Dedifferentiated amniotic fluid mesenchymal stem cell (primary cell): Measurements from ENCODE around the gene NEGR1.

Source experiments
- DNase-seq: peaks from one replicate; pipeline ENCODE4 v3.0.0-alpha.2; 2016; ENCODE audit errors: extremely low spot score

NEGR1 gene

GRCh38 chr1:71695084-71695483 is 587.3 kb downstream of the NEGR1 start:
- no peak for DNase-seq

DNA sequence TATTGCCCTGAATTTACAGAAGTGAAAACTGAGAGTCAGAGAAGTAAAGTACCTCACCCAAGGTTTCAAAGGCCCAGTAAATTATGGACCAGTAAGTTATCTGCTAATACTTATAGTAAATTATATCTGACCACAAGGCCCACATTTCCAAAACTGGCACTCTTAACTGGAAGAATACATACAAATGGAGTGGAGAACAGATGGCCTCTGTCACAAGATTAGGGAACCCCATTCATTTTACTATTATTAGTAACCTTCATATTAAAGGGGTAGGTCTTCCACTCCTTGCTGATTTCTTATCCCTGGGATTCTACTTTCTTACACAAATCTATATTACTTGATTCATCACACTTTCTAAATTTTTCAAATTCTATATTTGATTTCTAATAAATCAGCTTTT is 588.8 kb downstream of the NEGR1 start:
- no peak for DNase-seq

- no peak for DNase-seq
Observed at GRCh38 chr1:71689635-71690034, 592.7 kb downstream of the NEGR1 start.

- no peak for DNase-seq
Observed at GRCh38 chr1:71687376-71687775, 595.0 kb downstream of the NEGR1 start.

DNA sequence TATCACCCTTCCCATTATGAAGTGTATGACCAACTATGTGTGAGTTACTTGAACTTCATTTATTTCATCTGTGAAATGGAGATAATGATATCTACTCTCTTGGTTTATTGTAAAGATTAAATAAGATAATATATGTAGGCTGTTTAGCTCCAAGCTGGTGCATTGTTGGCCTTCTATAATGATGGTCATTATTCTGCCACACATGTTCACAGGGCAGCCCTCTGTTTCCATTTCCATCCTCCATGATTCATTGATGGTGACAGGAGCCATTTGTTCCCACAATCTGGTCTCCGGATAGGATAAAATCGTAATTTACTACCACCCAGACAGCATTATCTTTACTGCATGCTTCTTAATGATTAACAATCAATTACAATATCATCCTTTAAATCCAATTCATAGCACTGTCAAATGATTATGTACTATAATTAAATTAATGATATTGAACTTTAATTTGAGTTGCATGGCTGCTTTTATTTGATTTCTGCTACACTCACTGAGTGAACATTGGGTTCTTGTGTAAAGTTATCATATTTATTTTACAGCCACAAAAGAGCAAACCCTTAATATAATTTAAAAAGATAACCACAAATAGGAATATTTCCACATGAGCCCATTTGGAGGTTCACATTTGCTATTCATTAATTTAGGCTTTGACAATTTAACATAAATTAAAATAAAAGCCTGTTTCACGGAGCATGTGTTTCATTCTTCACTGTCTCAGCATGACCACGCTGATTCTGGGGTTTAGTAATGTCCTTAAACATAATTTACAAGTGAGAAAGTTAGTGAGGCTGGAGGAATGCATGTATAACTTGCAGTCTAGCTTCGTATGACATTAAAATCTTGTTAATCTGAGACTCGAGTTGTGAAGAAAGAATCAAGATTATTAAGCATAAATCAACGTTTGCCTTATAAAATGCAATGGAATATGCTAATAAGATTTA is 605.1 kb downstream of the NEGR1 start:
- no peak for DNase-seq

DNA sequence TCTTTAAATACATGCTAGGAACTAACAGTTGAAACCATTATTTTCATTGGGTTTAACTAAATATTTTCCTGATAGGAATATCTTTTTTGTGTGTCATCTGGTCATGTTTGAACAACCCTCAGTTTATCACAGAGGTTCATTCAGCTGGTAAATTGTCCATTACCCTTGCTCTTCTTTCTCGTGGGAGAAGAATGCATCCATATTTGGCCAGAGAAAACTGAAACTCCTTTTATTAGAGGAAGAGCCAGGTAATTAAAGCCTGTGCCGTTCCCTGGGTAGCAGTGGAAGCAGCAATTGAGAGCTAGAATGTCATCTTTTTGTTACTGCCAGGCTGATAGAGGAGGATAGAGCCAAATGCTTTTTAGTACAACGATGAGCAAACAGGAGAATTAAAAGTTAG is 614.3 kb downstream of the NEGR1 start:
- no peak for DNase-seq

GRCh38 chr1:71667216-71667615 is 615.1 kb downstream of the NEGR1 start:
- peak; percentile 73 for DNase-seq

GRCh38 chr1:71666609-71667008 is 615.7 kb downstream of the NEGR1 start:
- peak; percentile 63 for DNase-seq

GRCh38 chr1:71660411-71660810 is 621.9 kb downstream of the NEGR1 start:
- peak; percentile 83 for DNase-seq

DNA sequence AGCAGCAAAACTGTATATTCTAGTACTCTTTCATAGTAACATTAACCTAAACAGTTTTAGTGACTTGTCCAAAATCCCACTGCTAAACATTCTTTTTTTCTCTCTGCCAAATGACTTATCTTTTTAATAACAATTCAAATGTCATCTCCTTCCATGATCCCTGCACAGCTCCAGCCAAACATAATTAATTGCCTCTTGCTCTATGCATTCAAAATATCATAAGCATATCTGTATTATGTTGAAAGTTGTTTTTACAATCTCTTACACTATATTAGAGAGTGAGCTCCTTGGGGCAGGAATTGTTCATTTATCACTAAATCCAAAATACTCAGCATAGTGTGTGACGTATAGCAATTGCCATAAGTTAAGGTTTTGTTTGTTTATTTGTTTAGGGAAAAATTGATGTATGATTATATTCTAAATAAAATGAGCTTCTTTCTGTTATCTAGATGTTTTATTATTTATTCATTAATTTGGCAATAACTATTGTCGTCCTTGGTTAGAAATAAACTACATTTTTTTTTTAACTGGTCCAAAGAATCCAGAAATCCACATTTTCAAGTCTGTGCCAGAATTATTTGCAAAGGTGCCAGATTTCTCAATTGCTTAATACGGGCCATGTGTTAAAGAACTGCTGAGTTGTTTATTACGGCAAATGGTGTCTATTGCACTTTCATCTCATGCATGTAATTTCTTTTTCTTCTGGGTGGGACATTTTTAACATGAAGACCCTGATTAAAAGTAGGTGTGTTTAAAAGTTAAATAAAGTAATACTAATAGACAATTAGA is 624.3 kb downstream of the NEGR1 start:
- DNase-seq: no peak

- no peak for DNase-seq
Observed at GRCh38 chr1:71656902-71657301, 625.4 kb downstream of the NEGR1 start.

- DNase-seq: no peak
Observed at GRCh38 chr1:71655604-71656003, 626.7 kb downstream of the NEGR1 start.

GRCh38 chr1:71653952-71654351 is 628.4 kb downstream of the NEGR1 start:
- DNase-seq: no peak

- DNase-seq: peak; percentile 25
Observed at GRCh38 chr1:71651214-71651613, 631.1 kb downstream of the NEGR1 start.

DNA sequence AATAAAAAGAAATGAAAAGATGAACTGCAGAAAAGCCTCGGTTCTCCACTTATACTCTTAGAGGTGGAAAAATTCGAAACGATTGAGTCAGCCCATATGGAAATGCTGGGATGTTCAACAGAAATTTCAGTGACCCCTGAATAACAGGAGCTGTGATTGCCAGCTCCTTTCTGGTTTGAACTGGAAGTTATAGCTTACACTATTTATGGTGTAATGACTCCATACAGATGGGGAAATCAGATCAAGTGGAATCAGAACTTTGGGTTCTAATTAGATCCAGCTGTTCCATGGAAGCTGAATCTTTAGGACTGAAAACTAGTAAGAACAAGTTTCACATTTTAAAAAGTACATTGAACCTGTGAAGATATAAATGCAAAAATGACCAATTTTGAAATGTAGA is 632.2 kb downstream of the NEGR1 start:
- DNase-seq: peak; percentile 80

GRCh38 chr1:71649608-71650007 is 632.7 kb downstream of the NEGR1 start:
- no peak for DNase-seq

DNA sequence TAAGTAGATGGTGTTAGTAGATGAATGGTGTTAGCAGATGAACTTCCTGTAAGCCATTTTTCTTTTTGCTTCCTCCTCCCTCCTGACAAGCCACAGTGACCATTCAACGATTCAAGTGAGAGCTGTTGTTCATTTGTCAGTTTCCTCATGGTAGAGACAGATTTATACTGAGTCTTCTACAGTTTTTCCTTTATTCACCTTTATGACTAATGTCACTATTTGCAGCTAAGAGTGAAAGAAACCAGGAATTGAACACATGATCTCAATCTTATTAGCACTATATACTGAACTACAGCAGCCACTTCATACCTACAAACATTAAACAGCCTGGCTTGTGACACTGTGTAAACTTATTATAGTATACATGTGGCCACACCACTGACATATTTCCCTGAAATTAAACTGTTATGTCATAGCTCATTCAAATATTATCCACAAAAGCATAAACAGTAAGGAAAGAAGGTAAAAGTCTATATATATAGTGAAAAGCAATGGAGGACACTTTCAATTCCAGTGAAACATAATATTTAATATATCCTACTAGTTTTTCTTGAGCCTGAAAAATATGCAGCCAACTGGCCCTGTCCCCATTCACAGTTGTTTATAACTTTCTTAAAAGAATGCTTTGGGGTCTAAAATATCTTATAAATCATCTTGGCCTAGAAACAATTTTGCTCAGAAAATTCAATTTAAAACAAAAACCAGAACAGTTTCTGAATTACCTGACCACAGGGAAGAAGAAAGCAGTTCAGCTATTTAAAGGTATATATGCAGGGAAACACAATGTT is 634.6 kb downstream of the NEGR1 start:
- DNase-seq: no peak

GRCh38 chr1:71645015-71645414 is 637.3 kb downstream of the NEGR1 start:
- no peak for DNase-seq

- DNase-seq: no peak
Observed at GRCh38 chr1:71641903-71642302, 640.4 kb downstream of the NEGR1 start.

- DNase-seq: no peak
Observed at GRCh38 chr1:71640998-71641397, 641.3 kb downstream of the NEGR1 start.

- no peak for DNase-seq
Observed at GRCh38 chr1:71640116-71640515, 642.2 kb downstream of the NEGR1 start.
